ENCODE measurements around the gene CISD3.

GRCh38 chr17:38709864-38710603, 20.1 kb upstream of the CISD3 start:
- no peak for TF ChIP-seq POLR2A (IDR thresholded peaks at IDR 0.05)
- TF ChIP-seq, protein P1, sequence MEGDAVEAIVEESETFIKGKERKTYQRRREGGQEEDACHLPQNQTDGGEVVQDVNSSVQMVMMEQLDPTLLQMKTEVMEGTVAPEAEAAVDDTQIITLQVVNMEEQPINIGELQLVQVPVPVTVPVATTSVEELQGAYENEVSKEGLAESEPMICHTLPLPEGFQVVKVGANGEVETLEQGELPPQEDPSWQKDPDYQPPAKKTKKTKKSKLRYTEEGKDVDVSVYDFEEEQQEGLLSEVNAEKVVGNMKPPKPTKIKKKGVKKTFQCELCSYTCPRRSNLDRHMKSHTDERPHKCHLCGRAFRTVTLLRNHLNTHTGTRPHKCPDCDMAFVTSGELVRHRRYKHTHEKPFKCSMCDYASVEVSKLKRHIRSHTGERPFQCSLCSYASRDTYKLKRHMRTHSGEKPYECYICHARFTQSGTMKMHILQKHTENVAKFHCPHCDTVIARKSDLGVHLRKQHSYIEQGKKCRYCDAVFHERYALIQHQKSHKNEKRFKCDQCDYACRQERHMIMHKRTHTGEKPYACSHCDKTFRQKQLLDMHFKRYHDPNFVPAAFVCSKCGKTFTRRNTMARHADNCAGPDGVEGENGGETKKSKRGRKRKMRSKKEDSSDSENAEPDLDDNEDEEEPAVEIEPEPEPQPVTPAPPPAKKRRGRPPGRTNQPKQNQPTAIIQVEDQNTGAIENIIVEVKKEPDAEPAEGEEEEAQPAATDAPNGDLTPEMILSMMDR (IDR thresholded peaks at IDR 0.05), result no peak
